Measurements from ENCODE around the gene RPRD1B.

The RPRD1B gene

GRCh38 chr20:38141204-38141888, 107.8 kb downstream of the RPRD1B start:
- no peak for DNase-seq (ENCODE audit: low spot score)
- TF ChIP-seq, protein P1, sequence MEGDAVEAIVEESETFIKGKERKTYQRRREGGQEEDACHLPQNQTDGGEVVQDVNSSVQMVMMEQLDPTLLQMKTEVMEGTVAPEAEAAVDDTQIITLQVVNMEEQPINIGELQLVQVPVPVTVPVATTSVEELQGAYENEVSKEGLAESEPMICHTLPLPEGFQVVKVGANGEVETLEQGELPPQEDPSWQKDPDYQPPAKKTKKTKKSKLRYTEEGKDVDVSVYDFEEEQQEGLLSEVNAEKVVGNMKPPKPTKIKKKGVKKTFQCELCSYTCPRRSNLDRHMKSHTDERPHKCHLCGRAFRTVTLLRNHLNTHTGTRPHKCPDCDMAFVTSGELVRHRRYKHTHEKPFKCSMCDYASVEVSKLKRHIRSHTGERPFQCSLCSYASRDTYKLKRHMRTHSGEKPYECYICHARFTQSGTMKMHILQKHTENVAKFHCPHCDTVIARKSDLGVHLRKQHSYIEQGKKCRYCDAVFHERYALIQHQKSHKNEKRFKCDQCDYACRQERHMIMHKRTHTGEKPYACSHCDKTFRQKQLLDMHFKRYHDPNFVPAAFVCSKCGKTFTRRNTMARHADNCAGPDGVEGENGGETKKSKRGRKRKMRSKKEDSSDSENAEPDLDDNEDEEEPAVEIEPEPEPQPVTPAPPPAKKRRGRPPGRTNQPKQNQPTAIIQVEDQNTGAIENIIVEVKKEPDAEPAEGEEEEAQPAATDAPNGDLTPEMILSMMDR (IDR thresholded peaks at IDR 0.05; ENCODE audit: extremely low read depth, missing control alignments) = no peak
